GM19023 (cell line): ENCODE measurements around the gene ABTB2.

Experiments used
- ATAC-seq: cut with Tn5 transposase; IDR thresholded peaks from one replicate; pipeline ENCODE4 v1.9.1; 2021; ENCODE audit warnings: mild to moderate bottlenecking, moderate library complexity; ENCODE audit not compliant: unreplicated experiment

ABTB2 gene

DNA sequence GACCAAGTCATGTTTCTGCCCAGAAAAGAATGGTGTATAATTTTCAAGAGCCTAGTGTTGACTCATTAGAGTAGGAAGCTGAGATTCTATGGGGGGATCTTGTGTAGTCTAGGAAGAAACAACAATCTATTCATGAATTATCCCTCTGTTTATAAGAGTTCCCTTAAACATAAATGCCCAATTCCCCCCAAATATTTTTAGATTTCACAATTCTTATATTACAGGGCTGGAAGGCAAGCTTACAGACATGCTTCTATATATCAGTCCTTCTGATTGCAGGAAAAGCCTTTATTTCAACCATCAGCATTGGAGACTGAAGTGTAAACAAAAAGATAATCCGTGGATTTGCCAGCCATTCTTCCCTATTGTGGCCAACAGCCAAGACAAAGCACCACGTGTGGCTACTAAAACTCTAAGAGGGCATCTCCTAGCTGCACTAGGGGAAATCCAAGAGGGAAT lies 181.0 kb downstream of the ABTB2 start:
- no peak for ATAC-seq

- ATAC-seq = no peak
Observed at GRCh38 chr11:34175284-34176019, 182.4 kb downstream of the ABTB2 start.

- peak; percentile 87 for ATAC-seq
Observed at GRCh38 chr11:34174412-34175041, 183.3 kb downstream of the ABTB2 start.

DNA sequence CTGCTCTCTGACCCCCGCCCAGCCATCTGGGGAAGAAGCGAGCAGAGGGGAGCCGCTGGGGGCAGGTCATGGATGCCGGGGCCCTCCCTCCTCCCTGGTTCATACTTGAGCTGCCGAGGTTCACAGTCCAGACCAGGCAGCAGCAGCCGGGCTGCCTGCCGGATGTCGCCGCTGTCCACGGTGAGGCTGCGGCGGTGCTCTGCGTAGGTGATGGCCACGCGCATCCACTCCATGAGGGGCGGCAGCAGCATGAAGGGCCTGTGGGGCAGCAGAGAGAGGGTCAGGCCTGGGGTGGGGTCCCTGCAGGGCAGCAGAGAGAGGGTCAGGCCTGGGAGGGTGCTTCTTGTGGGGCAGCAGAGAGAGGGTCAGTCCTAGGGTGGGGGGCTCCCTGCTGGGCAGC lies 184.8 kb downstream of the ABTB2 start:
- no peak for ATAC-seq

DNA sequence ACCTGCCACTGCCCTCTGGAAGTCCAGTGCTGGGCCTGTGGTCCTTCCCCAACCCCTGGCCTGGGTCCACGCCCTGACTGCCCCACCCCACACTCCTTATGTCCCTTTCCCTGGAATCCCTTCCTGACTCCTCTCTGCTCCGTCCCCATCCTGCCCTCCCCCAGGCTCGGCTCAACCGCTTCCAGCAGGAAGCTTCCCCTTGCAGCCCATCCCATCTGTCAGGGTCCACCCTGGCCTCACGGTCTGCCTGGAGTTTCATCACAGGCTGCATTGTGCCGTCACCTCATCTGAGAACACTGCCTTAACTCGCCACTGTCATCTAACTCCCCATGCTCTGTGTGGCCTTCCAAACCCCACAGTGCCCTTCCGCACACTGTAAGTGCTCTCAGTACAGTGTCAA lies 188.1 kb downstream of the ABTB2 start:
- ATAC-seq = no peak

DNA sequence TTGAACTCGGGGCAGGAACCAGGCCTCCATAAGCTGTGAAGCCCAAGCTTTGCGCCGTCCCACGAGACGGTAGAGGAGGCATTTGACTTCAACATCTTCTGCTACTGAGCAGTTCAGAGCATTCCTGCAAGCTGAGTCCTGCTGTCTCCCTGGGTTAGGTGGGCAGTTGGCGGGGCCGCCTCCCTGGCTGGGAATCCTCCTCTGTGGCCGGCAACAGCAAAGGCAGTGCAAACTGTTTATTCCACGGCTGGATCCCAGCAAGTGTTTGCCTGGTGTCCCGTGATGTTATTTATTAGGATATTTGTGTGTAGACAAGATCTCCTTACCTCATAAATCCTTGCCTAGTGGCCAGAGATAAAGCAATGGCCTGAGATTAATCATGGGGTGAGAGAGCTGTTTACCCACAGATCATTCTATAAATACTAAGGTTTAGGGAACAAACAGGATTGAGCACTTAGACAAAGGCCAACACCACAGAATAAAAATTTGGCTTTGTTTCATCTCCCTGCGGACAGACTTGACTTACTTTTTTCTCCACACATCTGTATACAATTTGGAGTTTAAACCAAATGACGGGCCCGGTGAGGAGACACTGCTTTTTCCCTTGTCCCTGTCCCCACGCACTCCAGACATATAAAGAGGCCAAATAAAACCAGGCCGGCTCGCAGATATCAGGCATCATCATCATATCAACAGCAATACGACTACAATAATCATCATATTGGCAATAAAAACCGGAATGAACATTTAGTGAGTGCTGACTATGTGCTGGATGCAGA lies 189.0 kb downstream of the ABTB2 start:
- ATAC-seq = no peak

DNA sequence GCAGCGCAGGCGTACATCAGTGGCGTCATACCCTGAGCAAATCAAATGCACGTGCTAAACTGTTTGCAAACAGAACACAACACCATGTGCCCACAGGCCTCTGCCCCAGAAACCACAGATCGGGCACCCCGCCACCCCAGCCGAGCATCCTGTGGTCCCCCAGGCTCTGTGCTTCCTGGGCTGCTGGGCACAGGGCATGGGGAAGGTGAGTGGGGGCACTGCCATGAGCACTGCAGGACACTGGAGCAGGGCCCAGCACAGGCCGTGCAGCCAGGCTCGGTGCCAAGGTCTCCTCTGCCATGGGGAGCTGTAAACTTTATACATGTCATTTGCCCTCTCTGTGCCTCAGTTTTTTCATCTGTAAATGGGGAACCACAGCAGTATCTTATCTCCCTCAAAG lies 189.8 kb downstream of the ABTB2 start:
- ATAC-seq = no peak

- no peak for ATAC-seq
Observed at GRCh38 chr11:34166806-34167740, 190.7 kb downstream of the ABTB2 start.

DNA sequence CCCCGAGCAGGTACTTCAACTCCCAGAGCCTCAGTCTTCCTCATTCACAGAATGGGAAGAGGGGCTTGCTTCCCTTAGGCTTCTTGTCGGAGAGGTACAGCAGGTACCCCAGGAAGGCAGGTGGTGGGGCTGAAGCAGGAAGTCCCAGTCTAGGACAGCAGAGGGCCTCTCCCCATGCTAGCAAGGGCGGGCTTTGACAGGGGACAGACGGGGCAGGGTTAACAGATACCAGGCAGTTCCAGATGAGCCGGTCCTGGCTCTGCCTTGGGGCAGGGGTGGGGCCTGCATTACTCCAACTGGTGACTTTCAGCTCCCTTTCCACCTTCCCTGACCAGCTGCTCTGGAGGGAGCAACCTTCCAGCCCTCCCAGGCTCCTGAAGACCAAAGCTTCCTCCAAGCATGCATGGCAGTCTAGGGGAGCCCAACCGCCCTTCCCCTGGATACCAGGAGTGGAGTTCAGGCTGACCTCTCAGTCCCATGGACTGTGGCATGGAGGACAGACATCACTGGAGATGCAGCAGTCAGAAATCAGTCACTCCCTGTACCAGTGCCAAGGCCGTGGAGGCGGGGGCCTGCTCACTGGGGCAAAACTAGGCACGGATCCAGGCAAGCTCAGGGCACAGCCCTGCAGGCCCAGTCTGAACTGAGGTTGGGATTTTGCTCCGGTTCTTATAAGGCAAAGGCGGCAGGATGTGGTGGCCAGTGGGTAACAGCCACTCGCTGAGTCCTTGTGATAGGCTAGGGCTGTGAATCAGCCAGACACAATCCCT lies 191.8 kb downstream of the ABTB2 start:
- no peak for ATAC-seq

DNA sequence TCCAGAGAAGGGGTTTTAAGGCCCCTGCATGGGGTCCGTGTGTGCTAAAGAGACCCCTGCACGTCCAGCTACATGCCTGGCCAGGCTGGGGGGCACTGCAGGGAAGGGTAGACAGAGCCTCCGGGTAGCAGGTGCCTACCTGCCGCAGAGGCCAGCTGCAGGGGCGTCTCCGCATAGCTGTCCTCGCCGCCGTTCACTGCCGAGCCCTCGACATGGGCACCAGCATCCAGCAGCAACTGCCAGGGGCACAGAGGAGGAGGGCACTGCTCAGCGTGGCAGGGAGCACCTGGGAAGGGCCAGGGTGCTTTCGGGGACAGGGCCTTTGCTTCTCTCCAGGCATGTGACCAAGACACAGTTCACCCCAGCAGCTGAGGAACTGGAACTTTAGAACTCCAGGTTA lies 192.7 kb downstream of the ABTB2 start:
- no peak for ATAC-seq

DNA sequence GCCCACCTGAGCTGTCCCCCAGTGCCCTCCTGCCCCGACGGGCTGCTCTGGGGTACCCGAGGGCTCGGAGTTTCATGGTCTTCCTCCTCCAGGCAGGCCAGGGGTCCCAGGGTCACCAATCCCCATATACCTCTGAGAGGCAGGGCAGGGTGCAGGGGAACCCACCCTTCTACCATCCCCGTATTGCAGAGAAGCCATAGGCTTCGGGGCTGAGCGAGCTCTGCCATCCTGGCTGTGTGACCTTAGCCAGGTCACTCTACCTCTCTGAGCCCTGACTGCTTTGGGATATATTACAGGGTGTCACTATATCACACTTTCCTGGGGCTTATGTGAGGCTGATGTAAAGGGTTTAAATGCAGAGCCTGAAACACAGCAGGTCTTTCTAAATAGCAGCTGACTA lies 195.0 kb downstream of the ABTB2 start:
- no peak for ATAC-seq

DNA sequence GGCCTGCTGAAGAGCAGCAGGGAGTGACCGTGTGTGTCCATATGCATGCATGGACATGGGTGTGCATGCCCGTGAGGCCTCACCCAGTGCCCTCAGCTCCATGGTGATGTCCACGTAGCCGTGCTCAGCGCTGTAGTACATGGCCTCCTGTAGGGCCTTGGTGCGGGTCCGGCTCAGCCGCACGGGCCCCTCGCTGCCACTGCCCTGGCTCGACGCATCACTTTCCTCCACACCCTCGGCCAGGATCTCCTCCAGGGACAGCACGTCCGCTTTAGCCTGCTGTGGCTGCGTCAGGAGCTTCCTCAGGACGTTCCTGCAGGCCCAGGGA lies 195.4 kb downstream of the ABTB2 start:
- ATAC-seq = no peak

DNA sequence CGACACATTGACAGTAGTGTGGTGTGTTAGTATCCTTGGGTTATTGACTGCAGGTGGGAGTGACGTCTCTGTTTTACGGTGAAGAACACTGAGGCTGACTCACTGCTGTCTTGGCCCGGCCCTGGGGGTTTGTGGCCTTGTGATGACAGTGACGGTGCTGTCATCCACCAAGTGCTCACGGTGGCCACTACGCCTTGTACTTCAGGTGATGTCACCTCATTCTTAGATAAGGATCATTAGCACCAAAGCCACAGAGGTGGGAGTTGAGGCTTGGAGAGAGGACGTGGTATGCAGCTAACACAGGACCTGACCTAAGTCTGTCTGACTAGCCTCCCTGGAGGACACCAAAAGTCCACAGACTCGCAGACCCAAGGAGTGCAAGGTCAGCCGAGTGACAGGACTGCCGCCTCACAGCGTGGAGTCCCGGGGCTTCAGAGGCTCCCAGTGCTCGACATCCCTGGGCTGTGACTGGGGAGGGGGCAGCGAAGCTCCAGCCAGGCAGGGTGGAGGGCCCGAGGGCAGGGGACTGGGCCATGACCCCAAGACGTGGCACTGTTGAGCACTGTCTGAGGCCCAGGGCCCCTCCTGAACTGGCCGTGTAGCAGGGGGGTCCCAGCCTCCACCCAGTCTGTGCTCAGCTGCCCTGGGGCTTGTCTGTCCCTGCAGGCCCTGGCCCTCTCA lies 195.9 kb downstream of the ABTB2 start:
- ATAC-seq = no peak

DNA sequence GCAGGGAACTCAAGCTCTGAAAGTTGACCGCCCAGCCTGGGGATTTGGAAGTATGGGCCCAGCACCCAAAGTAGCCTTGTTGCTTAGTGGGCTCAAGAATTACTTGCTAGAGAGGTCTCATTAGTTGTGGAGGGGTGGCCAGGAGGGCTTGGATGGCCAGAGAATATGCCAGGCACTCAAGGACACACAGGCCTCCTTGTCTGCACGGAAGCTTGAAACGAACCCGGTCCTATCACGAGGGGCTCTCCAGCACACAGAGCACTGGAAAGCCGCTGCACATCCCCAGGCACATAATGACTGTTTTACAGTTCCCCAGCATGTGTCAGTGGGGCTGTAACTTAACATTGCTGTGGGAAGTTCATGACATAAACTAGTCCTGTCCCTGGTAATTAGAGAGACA lies 196.4 kb downstream of the ABTB2 start:
- ATAC-seq = no peak

DNA sequence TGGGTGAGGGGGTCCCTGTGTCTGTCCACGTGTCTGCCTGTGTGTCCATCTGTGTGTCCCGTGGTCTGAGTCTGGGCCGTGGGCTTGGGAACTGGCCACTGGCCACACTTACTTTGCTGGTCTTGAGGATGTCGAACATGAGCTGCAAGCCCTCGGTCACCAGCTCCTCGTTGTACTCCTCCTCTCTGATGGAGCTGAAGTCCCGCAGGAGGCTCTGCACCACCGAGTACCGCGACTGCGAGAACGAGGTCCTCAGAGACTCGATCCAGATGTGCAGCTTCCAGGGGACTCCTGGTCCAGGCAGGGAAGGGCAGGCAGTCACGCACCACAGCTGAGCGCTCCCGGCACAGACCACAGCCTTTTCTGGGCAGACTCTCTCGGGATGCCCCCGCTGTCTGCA lies 197.0 kb downstream of the ABTB2 start:
- no peak for ATAC-seq

GRCh38 chr11:34160049-34160721 lies 197.6 kb downstream of the ABTB2 start:
- ATAC-seq = no peak

- ATAC-seq = no peak
Observed at GRCh38 chr11:34158661-34159060, 199.1 kb downstream of the ABTB2 start.

- ATAC-seq = no peak
Observed at GRCh38 chr11:34157163-34157562, 200.6 kb downstream of the ABTB2 start.

DNA sequence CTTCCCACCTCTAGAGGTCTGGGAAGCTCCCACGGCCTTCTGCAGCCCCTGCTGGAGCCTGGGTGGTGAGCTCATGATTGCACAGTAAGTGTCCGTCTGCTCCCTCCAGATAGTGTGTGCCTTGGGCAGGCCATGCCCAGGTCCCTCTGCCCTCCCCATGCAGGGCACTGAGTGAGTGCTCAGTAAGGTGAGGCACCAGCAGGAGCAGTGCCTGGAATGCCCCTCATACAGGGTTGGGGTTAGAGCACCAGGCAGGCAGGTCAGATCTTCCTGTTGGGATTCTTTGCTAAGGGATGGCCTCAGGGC lies 202.1 kb downstream of the ABTB2 start:
- no peak for ATAC-seq
